Endothelial cell of umbilical vein (primary cell): ENCODE data around the gene RPGR.

ENCODE experiments used
- EZH2 ChIP-seq: IDR thresholded peaks from 2 replicates; pipeline ENCODE4 v1.6.1; 2012; ENCODE audit warnings: borderline replicate concordance, low read depth, mild to moderate bottlenecking, moderate library complexity, low read length, inconsistent platforms; ENCODE audit not compliant: severe bottlenecking
- FOS ChIP-seq: IDR thresholded peaks from 2 replicates; pipeline ENCODE4 v1.6.1; 2011; ENCODE audit warnings: mild to moderate bottlenecking, low read length, moderate library complexity, borderline replicate concordance; ENCODE audit not compliant: insufficient read depth
- GATA2 ChIP-seq: IDR thresholded peaks from 2 replicates; pipeline ENCODE4 v1.7.0; 2011; ENCODE audit warnings: low read depth, mild to moderate bottlenecking, moderate library complexity, mixed read lengths, low read length; ENCODE audit not compliant: insufficient read length, insufficient read depth
- POLR2A ChIP-seq: IDR thresholded peaks from 2 replicates; pipeline ENCODE4 v1.6.1; 2012; ENCODE audit warnings: low read depth, mild to moderate bottlenecking, control low read depth, low read length
- POLR2AphosphoS5 ChIP-seq: IDR thresholded peaks from 2 replicates; pipeline ENCODE4 v1.6.1; 2012; ENCODE audit warnings: low read depth, mild to moderate bottlenecking, control low read depth, low read length, moderate library complexity; ENCODE audit not compliant: insufficient read depth
- TF ChIP-seq, protein P1 (sequence below), 2 donors: IDR thresholded peaks; 1 replicate in 1 of 2; 2 replicates in 1 of 2; pipeline ENCODE4 v1.5.1; 2011; ENCODE audit warnings: low read length in 2 of 2, mild to moderate bottlenecking in 2 of 2, moderate library complexity in 2 of 2, control low read depth in 1 of 2, inconsistent platforms in 1 of 2, low read depth in 1 of 2; ENCODE audit not compliant: insufficient read depth in 1 of 2; ENCODE audit errors: extremely low read depth in 1 of 2
- TF ChIP-seq, protein P2 (sequence below): IDR thresholded peaks from 2 replicates; pipeline ENCODE4 v1.6.1; 2011; ENCODE audit not compliant: insufficient read depth, insufficient read length

DNA sequence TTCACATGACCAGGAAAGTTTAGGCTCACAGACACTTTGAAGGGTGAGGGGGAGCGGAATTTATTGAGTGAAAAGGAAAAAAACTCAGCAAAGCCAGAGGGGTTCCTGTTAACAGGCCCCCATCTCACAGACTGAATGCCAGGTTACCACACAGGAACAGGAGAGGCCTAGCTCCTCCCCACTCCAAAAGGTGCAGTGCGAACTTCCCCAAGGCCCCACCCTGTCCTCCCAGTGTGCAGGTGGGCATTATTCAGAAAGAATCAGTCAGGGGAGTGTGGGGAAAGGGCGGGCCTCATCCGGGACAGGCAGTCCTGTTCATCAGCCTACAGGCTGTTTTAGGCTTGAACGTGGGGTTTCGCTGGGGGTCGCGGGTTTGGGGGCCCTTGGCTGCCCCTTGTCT is 29.1 kb upstream of the RPGR start:
- TF ChIP-seq, protein P1, sequence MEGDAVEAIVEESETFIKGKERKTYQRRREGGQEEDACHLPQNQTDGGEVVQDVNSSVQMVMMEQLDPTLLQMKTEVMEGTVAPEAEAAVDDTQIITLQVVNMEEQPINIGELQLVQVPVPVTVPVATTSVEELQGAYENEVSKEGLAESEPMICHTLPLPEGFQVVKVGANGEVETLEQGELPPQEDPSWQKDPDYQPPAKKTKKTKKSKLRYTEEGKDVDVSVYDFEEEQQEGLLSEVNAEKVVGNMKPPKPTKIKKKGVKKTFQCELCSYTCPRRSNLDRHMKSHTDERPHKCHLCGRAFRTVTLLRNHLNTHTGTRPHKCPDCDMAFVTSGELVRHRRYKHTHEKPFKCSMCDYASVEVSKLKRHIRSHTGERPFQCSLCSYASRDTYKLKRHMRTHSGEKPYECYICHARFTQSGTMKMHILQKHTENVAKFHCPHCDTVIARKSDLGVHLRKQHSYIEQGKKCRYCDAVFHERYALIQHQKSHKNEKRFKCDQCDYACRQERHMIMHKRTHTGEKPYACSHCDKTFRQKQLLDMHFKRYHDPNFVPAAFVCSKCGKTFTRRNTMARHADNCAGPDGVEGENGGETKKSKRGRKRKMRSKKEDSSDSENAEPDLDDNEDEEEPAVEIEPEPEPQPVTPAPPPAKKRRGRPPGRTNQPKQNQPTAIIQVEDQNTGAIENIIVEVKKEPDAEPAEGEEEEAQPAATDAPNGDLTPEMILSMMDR (IDR thresholded peaks at IDR 0.05; ENCODE audit: extremely low read depth in 1 of 2, insufficient read depth in 1 of 2, low read depth in 1 of 2, low read length in 2 of 2), result no peak
- TF ChIP-seq, protein P2, sequence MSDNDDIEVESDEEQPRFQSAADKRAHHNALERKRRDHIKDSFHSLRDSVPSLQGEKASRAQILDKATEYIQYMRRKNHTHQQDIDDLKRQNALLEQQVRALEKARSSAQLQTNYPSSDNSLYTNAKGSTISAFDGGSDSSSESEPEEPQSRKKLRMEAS, result no peak
- no peak for TF ChIP-seq POLR2A
- no peak for TF ChIP-seq EZH2
- TF ChIP-seq POLR2AphosphoS5, result no peak
- no peak for TF ChIP-seq GATA2
- no peak for TF ChIP-seq FOS
